K562 (cell line): ENCODE measurements around the gene TJAP1. TPM values are rescaled to one million over a fixed set of nuclear protein-coding genes. Genes with fewer than 3 reads are reported as not detected.
A peak's percentile ranks its signal among the peaks of the same experiment; 100 is the strongest.

ENCODE experiments used
- ATAC-seq: fragments of 200-7000 bp; cut with Tn5 transposase; 3 replicates; pipeline ENCODE4 v1.9.1; 2020; ENCODE audit warnings: moderate library complexity
- BruUV-seq: library from RNA; stranded (reverse); fragments of 400-500 nt; replicated peaks from 2 replicates; lab custom pipeline; 2021; lab: Mats Ljungman, UMichigan
- CTCF ChIA-PET: fragments of 300-600 bp; formaldehyde crosslinking; extraction: SDS; loops from one replicate; lab custom pipeline; 2021; ENCODE audit warnings: low intra/inter-chr PET ratio; lab: Yijun Ruan, JAX
- POLR2A ChIA-PET: fragments of 300-600, 350-650 bp; sonication (Branson Sonifier 250); formaldehyde crosslinking; extraction: SDS; loops from one replicate; lab custom pipeline; 2021; ENCODE audit warnings: antibody characterized with exemption, inconsistent platforms; lab: Yijun Ruan, JAX
- DNase-seq, 4 experiments: peaks; one replicate each; pipeline versions ENCODE4 v3.0.0 to v3.0.0-alpha.2; 2011 to 2018; ENCODE audit warnings: low spot score in 3 of 4, mixed read lengths in 3 of 4; ENCODE audit errors: extremely low read depth in 1 of 4
- FAIRE-seq: peaks from 2 replicates; lab custom pipeline; 2011; peaks lifted over from hg19 to GRCh38; lab: Jason Lieb, UNC
- H2AFZ ChIP-seq: 2 replicates; pipeline ENCODE4 v1.6.0; 2011; ENCODE audit warnings: low read depth, low read length, control low read depth, inconsistent platforms
- H3K27ac ChIP-seq: fragments of 200-600 bp; 3 replicates; pipeline ENCODE4 v1.8.0; 2011; ENCODE audit warnings: low read depth, mild to moderate bottlenecking, control low read depth, inconsistent platforms, low read length, moderate library complexity, mixed read lengths; ENCODE audit errors: extremely low read depth
- H3K27me3 ChIP-seq, 2 experiments: fragments of 300-600 bp in 1 of 2; 2 replicates in 1 of 2; 3 replicates in 1 of 2; pipeline versions ENCODE4 v1.6.0 to v1.8.0; 2011; ENCODE audit warnings: inconsistent platforms in 2 of 2, low read length in 2 of 2, mild to moderate bottlenecking in 1 of 2, mixed read lengths in 1 of 2, moderate library complexity in 1 of 2; ENCODE audit not compliant: control insufficient read depth in 2 of 2, insufficient read depth in 2 of 2
- H3K36me3 ChIP-seq: fragments of 300-600 bp; 3 replicates; pipeline ENCODE4 v1.8.0; 2011; ENCODE audit warnings: mild to moderate bottlenecking, low read length, inconsistent platforms; ENCODE audit not compliant: control insufficient read depth, insufficient read depth
- H3K4me1 ChIP-seq, 2 experiments: fragments of 200-600 bp in 1 of 2; replicated peaks in 1 of 2; 2 replicates in 1 of 2; 3 replicates in 1 of 2; pipeline versions ENCODE4 v1.5.1 to v1.8.0; 2011; ENCODE audit warnings: inconsistent platforms in 2 of 2, low read length in 2 of 2, mild to moderate bottlenecking in 1 of 2, mixed read lengths in 1 of 2, moderate library complexity in 1 of 2; ENCODE audit not compliant: control insufficient read depth in 2 of 2, insufficient read depth in 2 of 2
- H3K4me2 ChIP-seq: 2 replicates; pipeline ENCODE4 v1.6.1; 2011; ENCODE audit warnings: low read length, control low read depth, inconsistent platforms, mixed read lengths; ENCODE audit not compliant: insufficient read depth
- H3K4me3 ChIP-seq: fragments of 200-600 bp; sonication (generic), shearing (Covaris generic); 2 replicates; pipeline ENCODE4 v1.5.1; 2016; ENCODE audit warnings: control low read depth, inconsistent platforms
- H3K79me2 ChIP-seq: fragments of 200-600 bp; 3 replicates; pipeline ENCODE4 v1.8.0; 2011; ENCODE audit warnings: low read length, inconsistent platforms; ENCODE audit not compliant: control insufficient read depth, insufficient read depth
- H3K9ac ChIP-seq, 2 experiments: 2 replicates each; pipeline versions ENCODE4 v1.6.0 to v1.6.1; 2011; ENCODE audit warnings: low read depth in 2 of 2, low read length in 2 of 2, control low read depth in 1 of 2, inconsistent platforms in 1 of 2, mild to moderate bottlenecking in 1 of 2, mixed read lengths in 1 of 2; ENCODE audit not compliant: insufficient read depth in 1 of 2
- H3K9me1 ChIP-seq: one replicate; pipeline ENCODE4 v1.6.0; 2011; ENCODE audit warnings: inconsistent platforms, mild to moderate bottlenecking, low read length, moderate library complexity; ENCODE audit not compliant: control insufficient read depth, insufficient read depth
- H3K9me3 ChIP-seq: replicated peaks from 2 replicates; pipeline ENCODE4 v1.5.1; 2011; ENCODE audit warnings: low read depth, low read length, inconsistent platforms; ENCODE audit not compliant: control insufficient read depth, insufficient read depth
- H4K20me1 ChIP-seq: replicated peaks from 2 replicates; pipeline ENCODE4 v1.6.1; 2011; ENCODE audit warnings: low read length, inconsistent platforms, mixed read lengths; ENCODE audit not compliant: control insufficient read depth, insufficient read depth
- CBX3 ChIP-seq, 2 experiments: IDR thresholded peaks; 1 replicate in 1 of 2; 2 replicates in 1 of 2; pipeline ENCODE4 v1.6.1; 2012; ENCODE audit warnings: inconsistent platforms in 2 of 2, low read length in 2 of 2, borderline replicate concordance in 1 of 2, control low read depth in 1 of 2
- CXXC5 ChIP-seq: fragments of 250-450 bp; sonication (Bioruptor Pico); IDR thresholded peaks from 2 replicates; pipeline ENCODE4 v1.8.0; 2022; ENCODE audit warnings: inconsistent platforms, mild to moderate bottlenecking, moderate library complexity
- HEY1 ChIP-seq: fragments of 250-450 bp; sonication (Bioruptor Pico); IDR thresholded peaks from 2 replicates; pipeline ENCODE4 v1.5.0; 2020; ENCODE audit warnings: mild to moderate bottlenecking, moderate library complexity, borderline replicate concordance
- KAT8 ChIP-seq: fragments of 450-650 bp; IDR thresholded peaks from 2 replicates; pipeline ENCODE4 v1.6.1; 2016; ENCODE audit warnings: low read depth, mild to moderate bottlenecking
- MXD1 ChIP-seq: fragments of 250-450 bp; sonication (Bioruptor Pico); IDR thresholded peaks from 2 replicates; pipeline ENCODE4 v1.8.0; 2021; ENCODE audit warnings: borderline replicate concordance, mild to moderate bottlenecking, moderate library complexity; ENCODE audit not compliant: poor library complexity, severe bottlenecking
- NCOA2 ChIP-seq, 2 experiments: fragments of 450-650 bp; IDR thresholded peaks; 2 replicates each; pipeline ENCODE4 v1.6.1; 2018; ENCODE audit warnings: mild to moderate bottlenecking in 2 of 2, moderate library complexity in 1 of 2; ENCODE audit not compliant: partially characterized antibody in 2 of 2
- NR4A1 ChIP-seq, 2 experiments: fragments of 250-450 bp in 1 of 2; fragments of 450-650 bp in 1 of 2; sonication (Bioruptor Pico) in 1 of 2; IDR thresholded peaks; 2 replicates each; pipeline versions ENCODE4 v1.4.0 to v1.6.1; 2016 to 2020; ENCODE audit warnings: mild to moderate bottlenecking in 2 of 2, missing compliant biosample characterization in 1 of 2, missing genetic modification characterization in 1 of 2, moderate library complexity in 1 of 2
- PRPF4 ChIP-seq: fragments of 200-400 bp; formaldehyde crosslinking; IDR thresholded peaks from one replicate; pipeline ENCODE4 v1.6.1; 2017; ENCODE audit warnings: low read length, low read depth, mild to moderate bottlenecking; ENCODE audit not compliant: insufficient read depth, poor library complexity, severe bottlenecking
- PYGO2 ChIP-seq: fragments of 450-650 bp; IDR thresholded peaks from 2 replicates; pipeline ENCODE4 v1.6.1; 2016; ENCODE audit warnings: mild to moderate bottlenecking, missing genetic modification characterization, moderate library complexity, missing compliant biosample characterization
- RBFOX2 ChIP-seq: fragments of 200-400 bp; formaldehyde crosslinking; IDR thresholded peaks from 2 replicates; pipeline ENCODE4 v1.6.1; 2017; ENCODE audit warnings: low read depth, mild to moderate bottlenecking, low read length, moderate library complexity
- RBM17 ChIP-seq: fragments of 200-400 bp; formaldehyde crosslinking; IDR thresholded peaks from 2 replicates; pipeline ENCODE4 v1.6.1; 2017; ENCODE audit warnings: low read depth, mild to moderate bottlenecking, low read length, borderline replicate concordance
- TEAD1 ChIP-seq, 2 experiments: fragments of 450-650 bp in 1 of 2; sonication (generic) in 1 of 2; formaldehyde crosslinking; IDR thresholded peaks; 2 replicates each; pipeline versions ENCODE4 v1.4.0 to v1.8.0; 2020 to 2022; ENCODE audit warnings: mild to moderate bottlenecking in 2 of 2, missing genetic modification reagents in 1 of 2
- ZBTB11 ChIP-seq, 3 experiments: fragments of 200-800 bp in 1 of 3; fragments of 250-450 bp in 1 of 3; fragments of 450-650 bp in 1 of 3; sonication (Bioruptor Pico) in 1 of 3; sonication (Bioruptor generic) in 1 of 3; formaldehyde crosslinking in 1 of 3; IDR thresholded peaks; 2 replicates each; pipeline versions ENCODE4 v1.6.1 to v1.8.0; 2016 to 2022; ENCODE audit warnings: mild to moderate bottlenecking in 2 of 3, missing genetic modification characterization in 2 of 3, missing compliant biosample characterization in 1 of 3, moderate library complexity in 1 of 3
- WGBS: fragments of 100-300 bp; shearing (Covaris generic); methylation state at CpG from one replicate; pipeline ENCODE4 v1.1.6; 2016; ENCODE audit warnings: low coverage, mixed read lengths; ENCODE audit not compliant: insufficient coverage; ENCODE audit errors: missing lambda C conversion rate; 5-methylcytosine and 5-hydroxymethylcytosine counted together
- in situ Hi-C: fragments of 300-500 bp; cut with MboI; formaldehyde crosslinking; loops from 4 replicates; pipeline ENCODE4 v1.15.0; 2018; ENCODE audit warnings: inconsistent platforms, mixed read lengths
- intact Hi-C: fragments of 100-400 bp; cut with micrococcal nuclease; formaldehyde crosslinking; loops from 2 replicates; pipeline ENCODE4 v1.14.2; 2022
- polyA plus RNA-seq, 8 experiments: library from polyadenylated mRNA; depleted of rRNA in 4 of 8; stranded (reverse) in 5 of 8; unstranded in 3 of 8; fragments of >200 nt; fragmentation: Nextera tagmentation in 2 of 8; fragmentation: Illumina TruSeq in 1 of 8; extraction: Ambion mirVana in 2 of 8; extraction: Trizol in 1 of 8; gene quantifications; 2 replicates each; pipeline versions ENCODE4 v1.2.1 to v1.2.3, GENCODE V29; 2011 to 2014; ENCODE audit warnings: inconsistent platforms in 1 of 8, missing spikeins in 1 of 8
- total RNA-seq, 7 experiments: library from RNA; depleted of rRNA in 6 of 7; stranded (reverse); fragments of >200 nt in 6 of 7; fragmentation: Illumina TruSeq in 2 of 7; extraction: Trizol in 2 of 7; gene quantifications; 2 replicates each; pipeline versions ENCODE4 v1.2.1 to v1.2.3, GENCODE V29; 2011 to 2021; ENCODE audit warnings: low replicate concordance in 1 of 7

Gene TJAP1
- total and polyA plus RNA-seq, 9 of the 15 experiments (the other 6 are each of a cell fraction or from before 2014, with no cell fraction given), result 0.06 to 35.8 (median 16.2) TPM

- FAIRE-seq, result no peak
- Histone ChIP-seq H3K27me3 (no peaks in the 10 kb centered on the region), H3K9ac (peak overlapping the region in 1 of 2 experiments; percentile 64; a peak in 1 of 4 replicates), H3K4me1 (peaks cover 4% of the 10 kb centered on the region in 2 experiments; a peak in 3 of 5 replicates), H3K79me2 (peaks cover 5% of the 10 kb centered on the region), H2AFZ (no peak overlapping the region), H3K27ac (peak overlapping the region; percentile 9; the same call in 1 of the 3 replicates), H4K20me1 (0 out of 2 replicates have a peak, but pooled peaks cover 4% of the 10 kb centered on the region), H3K36me3 (peaks cover 97% of the 10 kb centered on the region), H3K9me1 (peaks cover 3% of the 10 kb centered on the region), H3K4me2 (no peak overlapping the region), H3K4me3 (no peak overlapping the region), H3K9me3 (no peaks in the 10 kb centered on the region)
- intact Hi-C loops (no loop called here), in situ Hi-C loops (no loop called here)
- BruUV-seq, result no TSS peak
- CTCF ChIA-PET, result no interaction called here
- ATAC-seq, result peak; percentile 29
- POLR2A ChIA-PET, result interaction anchor here (0.6 to 3.2 kb wide), 13 partner anchors 8 to 298 kb away, joined by 3 to 19 read pairs (median 3); partner anchors contain the start of genes POLH, POLR1C, XPO5 and YIPF3
- WGBS, result 45% methylated on average over 10 of the region's 10 CpGs
- peak in 2 of 4 experiments; percentile 31 to 43 for DNase-seq
- TF ChIP-seq RBM17 (no peak), PYGO2 (no peak), PRPF4 (no peak), TEAD1 (CRISPR knock-in tag; IDR thresholded peaks at IDR 0.05) (no peak), HEY1 (CRISPR knock-in tag) (no peak), NCOA2 (IDR thresholded peaks at IDR 0.05; ENCODE audit: partially characterized antibody in 2 of 2) (no peak), RBFOX2 (0 out of 2 replicates have a peak, but pooled peaks have one; percentile 25), ZBTB11 (CRISPR knock-in tag; IDR thresholded peaks at IDR 0.05) (no peak), MXD1 (CRISPR knock-in tag) (no peak), CBX3 (IDR thresholded peaks at IDR 0.05; ENCODE audit: borderline replicate concordance in 1 of 2, low read length in 2 of 2) (no peak), CXXC5 (CRISPR knock-in tag) (peak; percentile 39; the same call in 1 of the 2 replicates), NR4A1 (CRISPR knock-in tag; IDR thresholded peaks at IDR 0.05) (no peak), NR4A1 (tag; IDR thresholded peaks at IDR 0.05) (no peak), KAT8 (no peak)
Observed at GRCh38 chr6:43524483-43524961, 47.2 kb downstream of the TJAP1 start.
